GM11168 (cell line): ENCODE measurements around the gene SYT2.

Experiments
- in situ Hi-C: fragments of 300-500 bp; cut with MboI; formaldehyde crosslinking; loops from one replicate; pipeline ENCODE4 v1.12.0; 2022; ENCODE audit warnings: low sequenced_read_pairs; ENCODE audit not compliant: unreplicated experiment

SYT2 gene

DNA sequence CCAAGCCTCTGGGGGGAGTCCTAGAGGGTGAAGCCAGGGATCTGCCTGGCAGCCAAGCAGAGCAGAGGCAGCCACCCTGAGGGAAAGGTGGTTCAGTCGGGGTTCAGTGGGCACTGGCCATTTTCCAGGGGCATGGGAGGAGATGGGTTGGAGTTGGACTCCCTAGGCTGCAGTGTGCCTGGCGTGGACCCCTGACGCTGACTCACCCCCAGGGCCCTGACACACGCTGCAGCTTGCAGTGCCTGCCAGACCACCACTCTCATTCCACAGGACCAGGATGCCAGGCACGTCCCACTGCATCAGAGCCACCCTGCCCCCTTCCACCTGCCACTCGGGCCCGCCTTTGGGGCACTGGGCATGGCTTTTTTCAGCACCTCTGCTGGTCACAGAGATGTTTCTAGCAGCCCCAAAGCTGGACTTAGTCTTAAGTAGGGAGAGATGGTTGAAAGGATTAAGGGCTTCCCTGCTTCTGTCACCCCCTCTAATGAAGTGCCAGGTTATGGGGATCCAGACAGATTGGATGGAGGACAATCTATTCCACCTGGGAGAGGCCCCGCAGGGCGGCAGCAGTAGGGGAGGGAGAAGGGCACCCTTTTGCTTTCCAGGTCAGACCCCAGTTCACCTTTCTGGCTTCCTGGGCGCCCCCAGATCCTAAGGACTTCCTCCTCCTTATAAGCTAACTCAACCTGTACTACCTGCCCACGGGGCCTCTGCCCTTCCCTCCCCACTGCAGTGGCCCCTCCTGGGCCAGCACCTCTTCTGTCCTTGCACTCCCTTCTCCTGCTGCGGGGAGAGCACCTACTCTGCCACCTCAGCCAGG, 1.6 kb downstream of the SYT2 start:
- in situ Hi-C loops, result loop anchor here (25.0 kb wide), 1 partner anchor 246 kb away; no protein-coding TSS in a partner anchor

DNA sequence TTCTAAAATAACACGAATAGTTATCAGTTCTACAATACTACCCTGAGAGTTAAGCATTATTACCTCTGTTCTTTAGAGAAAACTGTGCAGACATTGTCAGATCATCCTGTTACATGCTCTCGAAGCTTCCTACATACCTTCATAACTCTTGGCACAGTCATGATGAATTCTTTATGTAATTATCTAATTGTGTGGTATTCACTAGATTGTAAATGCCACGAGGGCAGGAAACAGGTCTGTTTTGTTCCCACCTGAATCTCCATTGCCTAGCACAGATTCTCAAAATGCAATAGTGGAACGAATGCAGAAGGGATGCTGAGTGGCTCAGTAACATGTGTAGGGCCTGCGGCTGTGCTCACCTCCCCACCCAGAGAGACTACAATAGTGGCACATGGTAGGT, 3.4 kb downstream of the SYT2 start:
- in situ Hi-C loops, result loop anchor here (25.0 kb wide), 1 partner anchor 245 kb away; no protein-coding TSS in a partner anchor

DNA sequence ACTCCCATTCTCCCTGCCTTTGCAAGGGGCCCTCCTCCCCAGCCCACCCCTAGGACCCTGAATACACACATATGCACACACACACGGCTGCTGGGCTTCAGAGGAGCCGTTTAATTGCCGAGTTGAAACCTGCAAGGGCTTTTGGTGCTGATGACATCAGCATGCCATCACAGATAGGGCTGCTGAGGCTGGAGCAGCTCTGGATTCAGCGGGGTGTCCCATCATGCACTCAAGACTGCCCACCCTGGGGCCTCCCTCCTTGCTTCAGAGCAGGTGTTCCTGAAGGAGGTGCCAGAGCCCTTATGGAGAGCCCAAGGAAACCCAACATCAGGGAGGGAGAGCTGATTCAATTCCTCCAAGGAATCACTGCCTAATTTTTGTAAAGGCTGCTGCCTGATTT, 5.7 kb downstream of the SYT2 start:
- in situ Hi-C loops, result loop anchor here (25.0 kb wide), 1 partner anchor 242 kb away; no protein-coding TSS in a partner anchor

GRCh38 chr1:202703191-202703590, 7.1 kb downstream of the SYT2 start:
- in situ Hi-C loops, result loop anchor here (25.0 kb wide), 1 partner anchor 241 kb away; no protein-coding TSS in a partner anchor

DNA sequence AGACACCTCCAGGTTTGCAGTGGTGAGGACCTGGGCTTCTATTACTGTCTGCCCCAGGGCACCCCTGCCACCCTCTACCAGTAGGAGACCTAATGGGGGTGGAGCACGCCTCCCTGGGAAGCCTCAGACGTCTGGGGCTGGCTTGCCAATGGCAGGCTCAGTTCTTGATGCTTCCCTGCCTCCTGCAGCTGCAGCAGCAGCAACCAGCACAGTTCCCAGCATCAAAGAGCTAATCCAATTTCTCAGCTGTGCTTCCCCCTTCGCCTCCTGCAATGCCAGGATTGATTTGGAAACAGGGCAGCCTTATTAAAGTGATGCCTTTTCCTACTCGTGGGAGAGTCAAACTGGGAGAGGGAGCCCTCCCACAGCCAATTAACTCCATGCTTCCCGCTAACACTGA, 8.2 kb downstream of the SYT2 start:
- in situ Hi-C loops, result loop anchor here (25.0 kb wide), 1 partner anchor 240 kb away; no protein-coding TSS in a partner anchor

DNA sequence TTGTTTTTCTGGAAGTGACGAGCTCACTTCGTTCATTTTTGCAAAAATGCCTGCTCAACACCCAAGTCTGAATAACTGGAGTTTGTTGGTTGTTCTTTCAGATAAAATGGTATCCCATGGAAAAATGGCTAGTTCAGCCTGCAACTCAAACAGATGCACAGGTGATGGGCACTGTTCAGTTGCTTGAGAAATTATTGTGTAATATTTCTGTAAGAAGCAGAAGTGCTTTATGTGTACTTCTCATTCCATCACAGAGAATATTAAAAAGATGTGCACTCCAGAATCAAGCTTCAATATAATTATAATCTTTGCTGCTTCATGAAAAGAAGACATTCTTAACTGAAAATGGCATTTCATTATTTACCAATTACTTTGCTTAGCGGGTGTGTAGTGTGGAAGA, 9.1 kb downstream of the SYT2 start:
- in situ Hi-C loops, result loop anchor here (25.0 kb wide), 1 partner anchor 239 kb away; no protein-coding TSS in a partner anchor

GRCh38 chr1:202700061-202700460, 10.2 kb downstream of the SYT2 start:
- in situ Hi-C loops, result loop anchor here (25.0 kb wide), 1 partner anchor 238 kb away; no protein-coding TSS in a partner anchor

DNA sequence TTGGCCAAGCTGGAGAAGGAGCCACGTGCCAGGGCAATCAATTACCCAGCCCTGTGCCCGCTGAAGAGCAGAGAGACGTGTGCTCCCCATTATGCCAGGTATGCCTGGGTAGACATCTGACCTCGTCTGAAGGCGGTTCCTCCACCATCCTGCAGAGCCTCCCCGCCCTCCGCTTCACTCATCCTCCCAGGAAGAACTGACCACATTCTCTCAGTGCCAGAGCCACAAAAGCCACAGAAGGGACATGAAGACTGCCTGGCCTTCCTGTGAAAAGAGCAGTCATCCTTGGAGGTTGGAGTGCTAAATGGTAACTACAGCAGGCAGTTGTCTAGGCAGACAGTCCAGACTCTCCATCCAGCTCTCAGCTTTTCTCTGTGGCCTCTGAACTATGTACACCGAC, 12.0 kb downstream of the SYT2 start:
- in situ Hi-C loops, result loop anchor here (25.0 kb wide), 1 partner anchor 511 kb away; the partner anchor contains the start of gene LGR6

DNA sequence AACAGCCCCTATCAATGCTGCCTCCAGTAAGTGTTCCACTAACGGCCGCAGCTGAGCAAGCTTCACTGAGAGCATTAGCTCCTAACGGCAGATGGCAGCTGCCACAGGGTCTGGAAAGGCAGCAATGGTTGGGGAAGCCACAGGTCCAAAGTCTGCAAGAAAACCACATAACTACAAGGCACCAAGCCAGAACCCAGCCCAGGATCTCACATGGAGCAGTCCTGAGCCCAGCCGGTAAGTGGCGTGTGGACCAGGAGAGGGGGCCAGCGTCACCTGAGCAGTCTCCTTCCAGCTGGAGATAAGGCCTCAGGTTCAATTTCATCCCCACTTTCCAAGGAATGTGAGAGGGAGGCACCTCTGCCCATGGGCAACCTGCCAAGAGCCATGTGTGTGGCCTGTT, 13.2 kb downstream of the SYT2 start:
- in situ Hi-C loops, result loop anchor here (25.0 kb wide), 1 partner anchor 510 kb away; the partner anchor contains the start of gene LGR6

DNA sequence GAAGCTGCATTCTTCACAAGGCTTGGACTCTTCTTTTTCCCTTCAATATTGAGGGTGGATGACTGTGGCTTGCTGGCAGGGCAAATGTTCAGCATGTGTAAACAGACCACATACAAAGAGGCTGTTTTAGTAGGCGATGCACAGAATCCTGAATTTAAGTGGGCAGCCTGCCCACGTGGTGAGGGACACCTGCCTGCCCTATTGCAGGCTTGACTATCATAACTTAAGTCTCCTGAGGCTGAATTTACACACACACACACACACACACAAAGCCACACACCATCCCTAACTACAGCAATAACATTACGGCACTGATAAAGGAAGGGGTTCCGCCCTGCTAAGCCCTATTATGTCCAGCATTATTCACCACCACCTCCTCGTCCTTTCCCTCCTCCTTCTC, 15.9 kb downstream of the SYT2 start:
- in situ Hi-C loops, result loop anchor here (25.0 kb wide), 1 partner anchor 507 kb away; the partner anchor contains the start of gene LGR6

DNA sequence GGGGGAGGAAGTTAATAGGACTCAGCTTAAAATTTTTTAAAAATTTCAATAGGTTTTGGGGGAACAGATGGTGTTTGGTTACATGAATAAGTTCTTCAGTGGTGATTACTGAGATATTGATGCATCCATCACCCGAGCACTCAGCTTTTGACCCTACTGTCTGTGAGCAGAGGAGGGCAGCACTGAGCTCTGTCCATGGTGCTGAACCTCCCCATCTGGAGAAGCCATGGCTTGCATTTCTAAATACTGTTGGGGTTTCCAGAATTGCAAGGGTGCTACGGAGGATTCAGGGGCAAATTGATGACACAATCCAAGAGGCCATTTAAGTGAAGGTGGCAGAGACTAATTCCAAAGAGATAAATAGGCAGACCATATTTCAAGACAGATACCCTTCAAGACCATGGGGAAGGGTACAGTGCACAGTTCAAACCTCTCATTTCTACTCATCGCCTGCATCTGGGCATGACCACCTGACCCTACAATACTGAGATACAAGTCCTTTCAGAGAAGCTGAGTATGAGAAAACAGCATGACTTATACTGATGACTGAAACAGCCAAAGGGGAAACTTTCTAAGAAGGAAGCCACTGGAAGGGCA, 17.2 kb downstream of the SYT2 start:
- in situ Hi-C loops, result loop anchor here (25.0 kb wide), 1 partner anchor 506 kb away; the partner anchor contains the start of gene LGR6

DNA sequence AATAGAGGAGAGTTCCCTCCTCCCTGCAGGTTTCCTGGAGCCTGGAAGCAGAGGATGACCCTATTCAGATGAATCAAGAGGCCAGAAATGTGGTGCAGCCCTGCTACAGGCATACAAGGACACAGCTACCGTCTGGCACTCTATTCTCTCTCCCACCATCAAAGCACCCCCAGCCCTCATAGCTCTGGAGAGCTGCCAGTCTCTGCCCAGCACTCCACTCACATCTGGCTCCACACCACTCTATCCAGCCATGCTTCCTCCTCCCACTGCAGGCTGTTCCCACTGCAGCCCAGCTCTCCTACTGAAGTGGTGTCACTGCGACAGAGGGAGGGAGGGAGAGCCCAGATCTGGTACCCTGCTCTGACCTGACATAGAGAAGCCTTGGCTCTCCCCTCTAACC, 18.4 kb downstream of the SYT2 start:
- in situ Hi-C loops, result loop anchor here (25.0 kb wide), 1 partner anchor 505 kb away; the partner anchor contains the start of gene LGR6

DNA sequence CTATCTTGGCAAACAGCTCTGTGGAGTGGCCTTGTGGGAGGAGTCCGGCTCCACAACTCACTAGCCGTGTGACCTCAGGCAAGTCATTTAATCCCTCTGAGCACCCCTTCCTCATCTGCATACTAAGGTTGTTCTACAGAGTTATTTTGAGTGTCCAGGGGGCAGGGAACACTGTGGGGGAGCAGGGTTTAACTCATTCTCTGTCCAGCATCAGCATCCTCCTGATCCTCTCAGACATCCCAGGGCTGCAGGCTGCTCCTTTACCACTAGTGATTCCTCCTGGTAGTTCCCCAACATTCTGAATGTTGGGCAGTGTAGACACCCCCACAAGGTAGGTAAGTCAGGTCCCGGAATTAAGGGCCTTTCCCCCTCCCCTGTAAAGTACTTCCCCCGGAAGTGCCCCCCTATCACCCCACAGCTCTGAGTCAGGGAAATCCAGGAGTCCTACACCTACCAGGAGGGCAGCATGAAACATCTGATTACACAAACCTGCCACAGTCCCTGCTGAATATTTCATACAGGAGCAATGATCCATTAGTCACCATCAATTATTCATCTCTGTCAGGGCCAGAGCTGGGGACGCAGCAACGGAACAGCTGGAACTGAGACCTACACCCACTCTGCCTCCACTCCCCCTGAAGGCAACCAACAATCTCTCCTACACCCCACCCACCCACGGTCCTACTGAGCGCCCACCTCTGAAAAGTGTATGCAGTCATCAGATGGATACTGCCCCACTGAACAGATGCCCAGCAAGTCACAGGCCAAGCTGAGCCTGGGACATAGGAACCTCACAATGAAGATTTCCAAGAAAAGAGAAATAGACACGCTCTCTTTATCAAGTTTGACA, 20.5 kb downstream of the SYT2 start:
- in situ Hi-C loops, result loop anchor here (25.0 kb wide), 1 partner anchor 502 kb away; the partner anchor contains the start of gene LGR6

- in situ Hi-C loops, result loop anchor here (25.0 kb wide), 1 partner anchor 502 kb away; the partner anchor contains the start of gene LGR6
These were observed 21.2 kb downstream of the SYT2 start for GRCh38 chr1:202689082-202689481.

- in situ Hi-C loops, result loop anchor here (25.0 kb wide), 1 partner anchor 501 kb away; the partner anchor contains the start of gene LGR6
These were observed 21.9 kb downstream of the SYT2 start for GRCh38 chr1:202688401-202688800.

GRCh38 chr1:202687798-202688197, 22.5 kb downstream of the SYT2 start:
- in situ Hi-C loops, result loop anchor here (25.0 kb wide), 1 partner anchor 500 kb away; the partner anchor contains the start of gene LGR6

GRCh38 chr1:202687370-202687769, 22.9 kb downstream of the SYT2 start:
- in situ Hi-C loops, result loop anchor here (25.0 kb wide), 1 partner anchor 500 kb away; the partner anchor contains the start of gene LGR6

DNA sequence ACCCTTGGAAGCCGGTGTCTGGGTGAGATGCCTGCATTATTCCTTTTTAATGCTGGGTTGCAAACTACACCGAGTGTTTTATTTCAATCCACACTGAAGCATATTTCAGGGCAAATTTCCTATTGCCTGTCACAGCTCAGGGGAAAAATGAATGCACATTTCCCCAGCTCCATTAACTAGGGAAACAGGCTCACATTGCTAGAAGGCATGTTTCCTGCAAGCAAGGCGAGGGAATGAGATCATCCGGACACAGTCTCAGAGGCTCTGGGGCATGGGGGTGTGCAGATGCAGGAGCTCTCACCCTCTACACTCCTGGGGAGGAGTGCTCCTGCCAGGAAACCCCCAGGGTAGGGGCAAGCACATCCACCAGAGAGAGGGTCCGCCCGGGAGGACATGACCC, 24.6 kb downstream of the SYT2 start:
- in situ Hi-C loops, result loop anchor here (25.0 kb wide), 1 partner anchor 498 kb away; the partner anchor contains the start of gene LGR6

DNA sequence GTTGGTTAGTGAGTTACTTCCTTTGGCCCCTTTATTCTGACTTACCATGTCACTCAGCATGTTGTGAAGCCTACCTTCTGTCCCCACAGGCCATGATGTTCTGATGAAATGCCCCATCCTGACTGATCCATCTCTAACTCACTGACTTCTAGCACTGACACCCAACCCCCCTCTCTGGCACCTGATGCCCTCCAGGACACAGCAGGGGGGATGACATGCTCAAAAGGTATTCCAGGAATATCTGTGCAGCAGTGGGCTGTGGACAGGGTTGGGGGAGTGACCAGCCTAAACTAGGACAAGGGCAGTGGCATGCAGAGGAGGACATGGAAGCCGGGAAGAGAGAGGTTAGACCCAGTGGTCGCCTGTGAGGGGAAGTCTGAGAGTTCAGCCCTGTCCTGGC, 25.5 kb downstream of the SYT2 start:
- in situ Hi-C loops, result loop anchor here (25.0 kb wide), 1 partner anchor 497 kb away; the partner anchor contains the start of gene LGR6
